ENCODE data around the gene FAM219B.

- TF ChIP-seq GATA2 (IDR thresholded peaks at IDR 0.05; ENCODE audit: low read depth, low read length) (no peak), GATA3 (IDR thresholded peaks at IDR 0.05; ENCODE audit: low read depth, low read length) (no peak)
Observed at GRCh38 chr15:74868059-74868458, 38.6 kb downstream of the FAM219B start.
